Left ventricle myocardium inferior (tissue), 1 donor: Measurements from ENCODE around the gene ASTN2. TPM values are rescaled to one million over a fixed set of nuclear protein-coding genes. Genes with fewer than 3 reads are reported as not detected.

Source experiments
- DNase-seq: peaks from one replicate; pipeline ENCODE4 v3.0.0-alpha.2; 2020
- H3K27ac ChIP-seq: fragments of 200-600 bp; replicated peaks from 2 replicates; pipeline ENCODE4 v1.8.0; 2021
- H3K27me3 ChIP-seq: fragments of 200-600 bp; 2 replicates; pipeline ENCODE4 v1.8.0; 2021; ENCODE audit warnings: low read depth
- H3K36me3 ChIP-seq: fragments of 200-600 bp; 2 replicates; pipeline ENCODE4 v1.8.0; 2021
- H3K4me1 ChIP-seq: fragments of 200-600 bp; 2 replicates; pipeline ENCODE4 v1.8.0; 2021
- H3K4me3 ChIP-seq: fragments of 200-600 bp; 2 replicates; pipeline ENCODE4 v1.8.0; 2021; ENCODE audit warnings: mild to moderate bottlenecking, moderate library complexity
- H3K9me3 ChIP-seq: fragments of 200-600 bp; replicated peaks from 2 replicates; pipeline ENCODE4 v1.8.0; 2021
- CTCF ChIP-seq: fragments of 200-600 bp; IDR thresholded peaks from 2 replicates; pipeline ENCODE4 v1.8.0; 2021; ENCODE audit warnings: antibody characterized with exemption, mild to moderate bottlenecking, borderline replicate concordance
- intact Hi-C: fragments of 100-400 bp; cut with micrococcal nuclease; formaldehyde crosslinking; loops from one replicate; pipeline ENCODE4 v1.11.0; 2022
- total RNA-seq: library from RNA; stranded (reverse); fragmentation: NEBNext Ultra II Directional; extraction: Animal tissue kit (Norgen Biotek cat#: 25700); gene quantifications from one replicate; pipeline ENCODE4 v1.2.1, GENCODE V29; 2021
- donor health status: DM: no; HTN: yes; CAD: no; lungs with severe emphysema.

ASTN2 gene
- total RNA-seq, 1 donor from 2014 or later = 6.1 TPM

DNA sequence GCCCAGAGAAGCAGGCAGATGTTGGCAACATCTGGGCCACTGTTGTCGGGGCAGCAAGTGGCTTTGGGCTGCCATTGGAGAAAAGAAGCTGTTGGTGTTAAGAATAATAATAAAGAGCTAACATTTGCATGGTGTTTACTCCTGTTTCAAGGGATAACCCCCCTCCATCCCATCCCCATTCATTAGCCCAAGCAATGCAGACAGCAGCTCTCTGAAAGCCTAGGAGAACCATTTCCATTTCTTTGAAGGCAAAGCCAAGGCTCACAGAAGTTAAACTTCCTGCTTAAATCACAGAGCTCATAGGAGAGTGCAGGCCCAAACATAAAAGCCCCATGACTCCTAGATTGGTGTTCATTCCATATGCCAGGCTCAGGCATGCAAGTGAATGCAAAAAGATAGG, 175.4 kb downstream of the ASTN2 start:
- H3K27ac ChIP-seq = no peak overlapping the region
- TF ChIP-seq CTCF = no peak
- no peaks in the 10 kb centered on the region for H3K9me3 ChIP-seq
- H3K36me3 ChIP-seq = no peaks in the 10 kb centered on the region
- H3K27me3 ChIP-seq = peaks cover 7% of the 10 kb centered on the region
- no peaks in the 10 kb centered on the region for H3K4me1 ChIP-seq
- no peak overlapping the region for H3K4me3 ChIP-seq
- DNase-seq = no peak
- intact Hi-C loops = no loop called here

DNA sequence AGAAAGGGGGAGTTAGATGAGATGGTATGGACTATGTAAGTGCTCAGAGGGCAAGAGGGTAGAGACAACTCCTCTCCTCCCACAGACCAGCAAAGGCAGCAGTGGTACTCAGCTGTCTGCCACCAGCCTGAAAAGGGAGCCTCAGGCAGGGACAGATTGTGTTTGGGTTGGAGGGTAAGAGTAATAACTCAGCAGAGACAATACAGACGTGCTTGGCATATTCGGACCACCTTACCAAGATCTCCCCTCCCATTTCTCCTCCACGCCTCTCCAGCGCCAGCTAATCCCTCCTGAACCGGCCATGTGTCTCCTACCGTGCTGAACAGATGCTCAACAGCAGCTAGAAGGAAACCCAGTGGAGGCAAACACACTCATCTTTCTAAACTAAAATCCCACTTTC, 180.8 kb downstream of the ASTN2 start:
- intact Hi-C loops = no loop called here
- Histone ChIP-seq H3K4me1 (no peaks in the 10 kb centered on the region), H3K4me3 (no peak overlapping the region), H3K9me3 (no peaks in the 10 kb centered on the region), H3K27me3 (peaks cover 7% of the 10 kb centered on the region), H3K36me3 (no peaks in the 10 kb centered on the region), H3K27ac (no peak overlapping the region)
- no peak for DNase-seq
- no peak for TF ChIP-seq CTCF

- H3K4me3 ChIP-seq = no peak overlapping the region
- no peaks in the 10 kb centered on the region for H3K4me1 ChIP-seq
- H3K9me3 ChIP-seq = no peaks in the 10 kb centered on the region
- no peak for TF ChIP-seq CTCF
- intact Hi-C loops = no loop called here
- no peaks in the 10 kb centered on the region for H3K36me3 ChIP-seq
- DNase-seq = no peak
- H3K27ac ChIP-seq = no peak overlapping the region
- H3K27me3 ChIP-seq = peaks cover 7% of the 10 kb centered on the region
These were observed 181.8 kb downstream of the ASTN2 start for GRCh38 chr9:117233016-117233415.

GRCh38 chr9:117232281-117232680, 182.6 kb downstream of the ASTN2 start:
- no peak overlapping the region for H3K27ac ChIP-seq
- no peak for TF ChIP-seq CTCF
- no peaks in the 10 kb centered on the region for H3K4me1 ChIP-seq
- no peaks in the 10 kb centered on the region for H3K36me3 ChIP-seq
- intact Hi-C loops = no loop called here
- H3K9me3 ChIP-seq = no peaks in the 10 kb centered on the region
- no peak overlapping the region for H3K4me3 ChIP-seq
- DNase-seq = no peak
- peaks cover 7% of the 10 kb centered on the region for H3K27me3 ChIP-seq

GRCh38 chr9:117231012-117231411, 183.8 kb downstream of the ASTN2 start:
- H3K9me3 ChIP-seq = no peaks in the 10 kb centered on the region
- no peak for DNase-seq
- peaks cover 7% of the 10 kb centered on the region for H3K27me3 ChIP-seq
- H3K4me3 ChIP-seq = no peak overlapping the region
- H3K27ac ChIP-seq = no peak overlapping the region
- intact Hi-C loops = no loop called here
- no peaks in the 10 kb centered on the region for H3K4me1 ChIP-seq
- no peak for TF ChIP-seq CTCF
- H3K36me3 ChIP-seq = no peaks in the 10 kb centered on the region

DNA sequence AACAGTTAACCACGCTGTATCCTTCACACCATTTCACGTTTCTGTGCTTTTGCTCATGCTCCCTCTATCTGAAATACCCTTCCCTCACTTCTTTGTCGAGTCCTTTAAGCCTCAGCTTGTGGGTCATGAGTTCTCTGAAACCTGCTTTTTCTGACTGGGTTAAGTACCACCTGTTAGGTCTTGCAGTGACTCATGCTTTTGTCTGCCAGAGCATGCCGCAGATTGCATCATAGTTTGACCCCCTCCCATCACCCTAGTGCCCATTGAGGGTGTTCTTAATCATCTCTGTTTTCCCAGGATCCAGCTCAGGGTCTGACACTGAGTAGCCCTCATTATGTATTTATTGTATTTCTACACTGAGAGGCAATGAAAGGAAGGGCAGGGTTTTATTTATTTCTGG, 190.2 kb downstream of the ASTN2 start:
- TF ChIP-seq CTCF = no peak
- no peak for DNase-seq
- no peaks in the 10 kb centered on the region for H3K4me1 ChIP-seq
- no peak overlapping the region for H3K27ac ChIP-seq
- H3K27me3 ChIP-seq = no peaks in the 10 kb centered on the region
- no peak overlapping the region for H3K4me3 ChIP-seq
- intact Hi-C loops = no loop called here
- no peaks in the 10 kb centered on the region for H3K36me3 ChIP-seq
- H3K9me3 ChIP-seq = no peaks in the 10 kb centered on the region
